Measurements from ENCODE around the gene RPTN.

Gene RPTN

GRCh38 chr1:152168535-152168868 lies 9.5 kb upstream of the RPTN start:
- Histone ChIP-seq H3F3A (ENCODE audit: insufficient read depth) (no peaks in the 10 kb centered on the region), H2AFZ (ENCODE audit: low read depth, low read length, severe bottlenecking) (no peak overlapping the region), H3K27me3 (ENCODE audit: low read length) (no peaks in the 10 kb centered on the region), H3K79me2 (ENCODE audit: insufficient read depth, low read length) (no peaks in the 10 kb centered on the region), H3K4me3 (ENCODE audit: insufficient read depth, low read length, poor library complexity, severe bottlenecking) (no peak overlapping the region), H3K9ac (ENCODE audit: low read length) (no peak overlapping the region), H3K4me2 (ENCODE audit: low read depth, low read length, poor library complexity, severe bottlenecking) (no peak overlapping the region), H3K9me2 (replicated peaks; ENCODE audit: insufficient read depth, low read length) (no peaks in the 10 kb centered on the region), H3K9me3 (ENCODE audit: insufficient read depth, low read length) (no peaks in the 10 kb centered on the region), H3K36me3 (ENCODE audit: low read length) (no peaks in the 10 kb centered on the region), H4K20me1 (ENCODE audit: low read depth, low read length) (no peaks in the 10 kb centered on the region), H3K27ac (ENCODE audit: low read depth, low read length) (no peak overlapping the region)
- TF ChIP-seq CTCF (IDR thresholded peaks at IDR 0.05; ENCODE audit: insufficient read depth, low read length, poor library complexity, severe bottlenecking), result no peak
- no peak for TF ChIP-seq EZH2phosphoT487 (conservative IDR thresholded peaks at IDR 0.05; ENCODE audit: low read length)

DNA sequence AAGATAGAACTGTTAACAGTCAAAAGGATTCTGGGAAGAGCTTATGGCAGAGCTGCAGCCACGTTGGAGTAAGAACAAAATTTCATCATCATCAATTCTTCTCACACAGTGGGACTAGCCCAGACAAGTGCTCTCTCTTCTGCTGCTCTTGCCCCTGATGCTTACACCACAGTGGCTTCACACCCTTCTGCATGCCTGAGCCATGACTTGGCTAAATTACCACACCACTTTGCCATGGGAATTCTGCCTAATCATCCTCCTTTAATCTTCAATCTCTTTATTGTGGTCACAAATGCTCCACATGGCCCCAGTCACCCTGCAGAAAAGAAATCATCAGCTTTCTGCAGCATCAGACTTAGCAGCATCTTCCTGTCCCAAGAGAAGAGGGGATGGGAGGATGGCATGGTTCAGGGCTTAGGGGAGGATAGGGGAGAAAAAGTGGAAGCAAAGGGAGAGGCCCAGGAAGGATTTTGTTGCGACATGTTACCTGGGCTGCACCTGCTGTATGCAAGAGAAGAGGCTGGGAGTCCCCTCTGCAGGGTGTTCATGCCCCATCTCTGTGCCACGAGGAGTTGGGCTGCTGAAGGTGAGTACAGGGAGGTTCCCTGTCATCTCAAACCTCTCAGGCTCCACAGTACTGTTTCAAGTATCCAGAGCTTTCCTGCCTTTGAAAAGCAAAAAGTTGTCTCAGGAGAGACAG lies 9.0 kb upstream of the RPTN start:
- no peaks in the 10 kb centered on the region for H3K9me2 ChIP-seq (replicated peaks; ENCODE audit: insufficient read depth, low read length)
- H3K79me2 ChIP-seq (ENCODE audit: insufficient read depth, low read length), result no peaks in the 10 kb centered on the region
- no peaks in the 10 kb centered on the region for H3K27me3 ChIP-seq (ENCODE audit: low read length)
- no peaks in the 10 kb centered on the region for H4K20me1 ChIP-seq (ENCODE audit: low read depth, low read length)
- H3K9ac ChIP-seq (ENCODE audit: low read length), result no peak overlapping the region
- no peak overlapping the region for H3K27ac ChIP-seq (ENCODE audit: low read depth, low read length)
- no peak overlapping the region for H2AFZ ChIP-seq (ENCODE audit: low read depth, low read length, severe bottlenecking)
- TF ChIP-seq EZH2phosphoT487 (conservative IDR thresholded peaks at IDR 0.05; ENCODE audit: low read length) (no peak), CTCF (IDR thresholded peaks at IDR 0.05; ENCODE audit: insufficient read depth, low read length, poor library complexity, severe bottlenecking) (no peak)
- H3K9me3 ChIP-seq (ENCODE audit: insufficient read depth, low read length), result no peaks in the 10 kb centered on the region
- H3K36me3 ChIP-seq (ENCODE audit: low read length), result no peaks in the 10 kb centered on the region
- H3K4me2 ChIP-seq (ENCODE audit: low read depth, low read length, poor library complexity, severe bottlenecking), result no peak overlapping the region
- no peak overlapping the region for H3K4me3 ChIP-seq (ENCODE audit: insufficient read depth, low read length, poor library complexity, severe bottlenecking)
- no peaks in the 10 kb centered on the region for H3F3A ChIP-seq (ENCODE audit: insufficient read depth)

GRCh38 chr1:152166966-152167365 lies 7.9 kb upstream of the RPTN start:
- Histone ChIP-seq H4K20me1 (ENCODE audit: low read depth, low read length) (no peaks in the 10 kb centered on the region), H3K36me3 (ENCODE audit: low read length) (no peaks in the 10 kb centered on the region), H2AFZ (ENCODE audit: low read depth, low read length, severe bottlenecking) (no peak overlapping the region), H3K9me3 (ENCODE audit: insufficient read depth, low read length) (no peaks in the 10 kb centered on the region), H3K9me2 (replicated peaks; ENCODE audit: insufficient read depth, low read length) (no peaks in the 10 kb centered on the region), H3K27ac (ENCODE audit: low read depth, low read length) (no peak overlapping the region), H3K4me3 (ENCODE audit: insufficient read depth, low read length, poor library complexity, severe bottlenecking) (no peak overlapping the region), H3K79me2 (ENCODE audit: insufficient read depth, low read length) (no peaks in the 10 kb centered on the region), H3K9ac (ENCODE audit: low read length) (no peak overlapping the region), H3K4me2 (ENCODE audit: low read depth, low read length, poor library complexity, severe bottlenecking) (no peak overlapping the region), H3F3A (ENCODE audit: insufficient read depth) (no peaks in the 10 kb centered on the region), H3K27me3 (ENCODE audit: low read length) (no peaks in the 10 kb centered on the region)
- TF ChIP-seq EZH2phosphoT487 (conservative IDR thresholded peaks at IDR 0.05; ENCODE audit: low read length) (no peak), CTCF (IDR thresholded peaks at IDR 0.05; ENCODE audit: insufficient read depth, low read length, poor library complexity, severe bottlenecking) (no peak)

Data from SU-DHL-6 (cell line).